ENCODE measurements around the gene ELSPBP1. TPM values are rescaled to one million over a fixed set of nuclear protein-coding genes. Genes with fewer than 3 reads are reported as not detected.
"Not testable (repeated sequence)": the region's sequence is repeated elsewhere in the genome, so short reads cannot be mapped to it uniquely, and the experiment has no call there.

The ELSPBP1 gene
- total RNA-seq, 2 experiments from 2014 or later, result not detected

- no peaks in the 10 kb centered on the region for H3K9me3 Mint-ChIP-seq (ENCODE audit: low read depth)
Measured at GRCh38 chr19:48059331-48059730, 64.9 kb downstream of the ELSPBP1 start.

GRCh38 chr19:48060381-48060780 is 65.9 kb downstream of the ELSPBP1 start:
- H3K27me3 Mint-ChIP-seq, result peaks cover 10% of the 10 kb centered on the region
- ATAC-seq, result no peak
- CTCF ChIA-PET, result no interaction called here
- H3K4me1 Mint-ChIP-seq, result no peaks in the 10 kb centered on the region
- DNase-seq, result no peak
- no peaks in the 10 kb centered on the region for H3K9me3 Mint-ChIP-seq (ENCODE audit: low read depth)
- H3K4me3 Mint-ChIP-seq, result no peak overlapping the region
- no peak overlapping the region for H3K27ac Mint-ChIP-seq
- H3K36me3 Mint-ChIP-seq, result no peaks in the 10 kb centered on the region

More at GRCh38 chr19:48059331-48059730, 64.9 kb downstream of the ELSPBP1 start:
- Mint-ChIP-seq H3K27me3 (peaks cover 10% of the 10 kb centered on the region), H3K36me3 (no peaks in the 10 kb centered on the region), H3K27ac (no peak overlapping the region), H3K4me3 (no peak overlapping the region), H3K4me1 (no peaks in the 10 kb centered on the region)
- ATAC-seq (no peak), DNase-seq (no peak)
- CTCF ChIA-PET, result no interaction called here

DNA sequence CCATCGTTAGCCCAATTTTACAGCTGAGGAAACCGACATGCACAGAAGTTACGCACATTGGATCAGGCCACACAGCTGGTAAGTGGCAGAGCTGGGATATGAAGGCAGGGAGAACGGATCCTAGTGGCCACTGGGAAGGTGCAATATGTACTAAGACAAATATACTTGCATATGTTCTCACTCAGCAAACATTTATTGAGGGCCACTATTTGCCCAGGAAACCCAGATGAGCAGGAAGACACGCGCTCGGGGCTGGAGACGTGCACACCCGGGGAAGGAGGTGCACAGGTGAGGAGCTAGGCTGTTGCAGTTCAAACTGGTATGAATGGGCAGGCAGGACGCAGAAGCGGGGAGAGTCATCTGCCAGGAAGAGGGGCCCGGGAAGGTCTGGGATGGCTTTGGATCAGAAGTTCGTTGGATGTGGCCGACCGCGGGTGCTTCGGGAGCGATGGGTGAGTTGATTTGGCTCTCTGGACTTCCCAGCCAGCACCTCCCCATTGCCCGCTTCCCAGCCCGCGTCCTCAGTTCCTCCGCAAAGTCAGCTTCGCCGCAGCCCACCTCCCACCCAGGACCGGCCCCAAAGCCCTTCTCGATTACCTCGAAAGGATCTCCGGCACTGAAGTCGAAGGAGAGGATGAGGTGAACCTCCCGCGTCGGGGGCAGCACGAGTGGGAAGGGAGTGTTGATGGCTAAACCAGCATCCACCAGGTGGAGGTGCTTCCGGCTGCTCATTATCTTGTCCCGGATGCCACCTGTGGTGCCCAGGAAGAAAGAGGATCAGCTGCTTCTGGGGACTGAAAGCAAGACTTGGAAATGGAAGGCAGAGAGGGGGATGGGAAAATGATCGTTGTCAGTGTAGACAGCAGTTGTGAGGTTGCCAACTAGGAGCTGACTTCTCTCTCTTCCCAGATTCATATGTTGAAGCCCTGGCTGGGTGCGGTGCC is 67.2 kb downstream of the ELSPBP1 start:
- CTCF ChIA-PET, result interaction anchor here (0.5 kb wide), 1 partner anchor 39 kb away, joined by 5 read pairs; no protein-coding TSS in a partner anchor
- DNase-seq (no peak), ATAC-seq (no peak)
- Mint-ChIP-seq H3K27ac (no peak overlapping the region), H3K27me3 (peaks cover 10% of the 10 kb centered on the region), H3K4me3 (no peak overlapping the region), H3K9me3 (ENCODE audit: low read depth) (no peaks in the 10 kb centered on the region), H3K4me1 (no peaks in the 10 kb centered on the region), H3K36me3 (no peaks in the 10 kb centered on the region)

GRCh38 chr19:48064509-48064908 is 70.1 kb downstream of the ELSPBP1 start:
- Mint-ChIP-seq H3K36me3 (no peaks in the 10 kb centered on the region), H3K4me3 (no peak overlapping the region), H3K9me3 (ENCODE audit: low read depth) (no peaks in the 10 kb centered on the region), H3K27me3 (peaks cover 10% of the 10 kb centered on the region), H3K27ac (no peak overlapping the region), H3K4me1 (no peaks in the 10 kb centered on the region)
- ATAC-seq (no peak), DNase-seq (no peak)
- CTCF ChIA-PET, result no interaction called here

DNA sequence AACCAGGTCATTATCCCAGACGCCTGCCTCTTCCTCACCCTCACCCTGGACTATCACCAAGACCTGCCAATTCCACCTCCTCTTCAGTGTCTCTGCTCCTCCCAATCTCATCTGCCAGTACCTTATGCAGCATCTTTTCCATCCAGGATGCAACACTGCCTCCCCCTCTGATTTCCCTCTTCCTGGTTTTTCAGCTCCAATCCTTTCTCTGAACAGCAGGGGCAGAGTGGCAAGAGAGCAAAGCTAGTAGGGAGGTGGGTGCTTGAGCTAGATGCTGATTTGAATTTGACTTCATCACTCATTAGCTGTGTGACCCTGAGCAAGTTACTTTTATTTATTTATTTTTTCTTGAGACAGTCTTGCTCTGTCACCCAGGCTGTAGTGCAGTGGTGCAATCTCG is 75.0 kb downstream of the ELSPBP1 start:
- no peak for DNase-seq
- Mint-ChIP-seq H3K4me3 (no peak overlapping the region), H3K9me3 (ENCODE audit: low read depth) (no peaks in the 10 kb centered on the region), H3K27ac (no peak overlapping the region), H3K36me3 (no peaks in the 10 kb centered on the region), H3K27me3 (no peaks in the 10 kb centered on the region), H3K4me1 (no peaks in the 10 kb centered on the region)
- no peak for ATAC-seq
- CTCF ChIA-PET, result no interaction called here

DNA sequence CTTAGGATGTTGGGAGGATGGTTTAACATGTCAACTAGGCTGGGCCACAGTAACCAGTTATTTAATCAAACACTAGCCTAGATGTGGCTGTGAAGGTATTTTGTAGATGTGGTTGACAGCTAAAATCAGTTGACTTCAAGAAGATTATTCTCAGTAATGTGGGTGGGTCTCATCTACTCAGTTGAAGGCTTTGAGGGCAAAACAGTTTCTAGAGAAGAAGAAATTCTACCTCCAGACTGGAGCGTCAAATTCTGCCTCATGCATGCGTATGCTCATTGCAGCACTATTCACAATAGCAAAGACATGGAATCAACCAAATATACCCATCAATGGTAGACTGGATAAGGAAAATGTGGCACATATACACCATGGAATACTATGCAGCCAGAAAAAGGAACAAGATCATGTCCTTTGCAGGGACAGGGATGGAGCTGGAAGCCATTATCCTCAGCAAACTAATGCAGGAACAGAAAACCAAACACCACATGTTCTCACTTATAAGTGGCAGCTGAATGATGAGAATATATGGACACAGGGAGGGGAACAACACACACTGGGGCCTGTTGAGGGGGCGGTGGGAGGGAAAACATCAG is 75.8 kb downstream of the ELSPBP1 start:
- H3K9me3 Mint-ChIP-seq (ENCODE audit: low read depth); H3K27ac Mint-ChIP-seq; H3K27me3 Mint-ChIP-seq; H3K4me3 Mint-ChIP-seq; H3K4me1 Mint-ChIP-seq; H3K36me3 Mint-ChIP-seq; ATAC-seq; CTCF ChIA-PET; DNase-seq: not testable (repeated sequence)

Other genes with a start within 250 kb of the ELSPBP1 start
- gene NOP53, start 249.1 kb upstream of the ELSPBP1 start, total RNA-seq, result 100 to 1,000 TPM; 225 to 227 TPM
- gene SELENOW, start 215.9 kb upstream of the ELSPBP1 start, total RNA-seq, result 100 to 1,000 TPM in 1 of 2 experiments, 10 to 100 TPM in 1; 94.2 to 133 TPM
- not detected for gene TPRX1, start 190.1 kb upstream of the ELSPBP1 start, total RNA-seq
- not detected for gene CRX, start 172.7 kb upstream of the ELSPBP1 start, total RNA-seq
- not detected for gene TPRX2, start 135.4 kb upstream of the ELSPBP1 start, total RNA-seq
- not detected for gene SULT2A1, start 108.3 kb upstream of the ELSPBP1 start, total RNA-seq
- not detected for gene BSPH1, start 2.5 kb upstream of the ELSPBP1 start, total RNA-seq
- gene CABP5, start 49.4 kb downstream of the ELSPBP1 start, total RNA-seq, result not detected
- 1 to 10 TPM in 1 of 2 experiments, under 1 TPM in 1; 0.82 to 2.1 TPM for gene PLA2G4C, start 116.2 kb downstream of the ELSPBP1 start, total RNA-seq
- 100 to 1,000 TPM; 157 to 221 TPM for gene LIG1, start 175.7 kb downstream of the ELSPBP1 start, total RNA-seq
- gene ZSWIM9, start 176.0 kb downstream of the ELSPBP1 start, total RNA-seq, result 10 to 100 TPM; 12.3 to 13.1 TPM

Measured in activated CD8-positive, alpha-beta memory T cell treated with anti-CD3 and anti-CD28 coated beads, Interleukin-2, amount 10 ng/mL, durations not matched to agents 7 days and 5 days (primary cell).